GM10266 (cell line): ENCODE data around the gene HBE1.

ENCODE experiments used
- DNase-seq: peaks from one replicate; pipeline ENCODE4 v3.0.0; 2012; ENCODE audit errors: extremely low spot score
- CTCF ChIP-seq: IDR thresholded peaks from 2 replicates; pipeline ENCODE4 v1.5.1; 2012; ENCODE audit warnings: mild to moderate bottlenecking, low read depth; ENCODE audit not compliant: control insufficient read depth, insufficient read depth; ENCODE audit errors: missing control alignments

HBE1 gene

GRCh38 chr11:5290106-5290505 lies 20.4 kb upstream of the HBE1 start:
- DNase-seq = no peak
- no peak for TF ChIP-seq CTCF

GRCh38 chr11:5289696-5290095 lies 20.0 kb upstream of the HBE1 start:
- no peak for DNase-seq
- TF ChIP-seq CTCF = no peak

- no peak for TF ChIP-seq CTCF
- no peak for DNase-seq
Measured at GRCh38 chr11:5288906-5289550, 19.3 kb upstream of the HBE1 start.

GRCh38 chr11:5288108-5288905 lies 18.6 kb upstream of the HBE1 start:
- DNase-seq = no peak
- TF ChIP-seq CTCF = no peak

GRCh38 chr11:5286901-5287300 lies 17.2 kb upstream of the HBE1 start:
- no peak for TF ChIP-seq CTCF
- DNase-seq = no peak

GRCh38 chr11:5286351-5286750 lies 16.6 kb upstream of the HBE1 start:
- no peak for DNase-seq
- no peak for TF ChIP-seq CTCF

- TF ChIP-seq CTCF = no peak
- DNase-seq = no peak
Measured at GRCh38 chr11:5285703-5286340, 16.1 kb upstream of the HBE1 start.
